Trophoblast cell (in vitro differentiated cells and primary cell): ENCODE results near the gene TK1.

Experiments
- DNase-seq, 2 donors: peaks; one replicate each; pipeline ENCODE4 v3.0.0-alpha.2; 2016
- H2AFZ ChIP-seq: 2 replicates; pipeline ENCODE4 v1.6.1; 2013; ENCODE audit warnings: low read length, moderate library complexity, mild to moderate bottlenecking; ENCODE audit not compliant: insufficient read depth, poor library complexity
- H2AK5ac ChIP-seq: 2 replicates; pipeline ENCODE4 v1.6.1; 2013; ENCODE audit warnings: mild to moderate bottlenecking, low read length
- H2BK120ac ChIP-seq: 2 replicates; pipeline ENCODE4 v1.6.1; 2013; ENCODE audit warnings: low read length, mild to moderate bottlenecking, moderate library complexity; ENCODE audit not compliant: insufficient read depth, poor library complexity
- H2BK12ac ChIP-seq: 2 replicates; pipeline ENCODE4 v1.6.1; 2013; ENCODE audit warnings: mild to moderate bottlenecking, low read length, moderate library complexity
- H2BK5ac ChIP-seq: 2 replicates; pipeline ENCODE4 v1.6.1; 2013; ENCODE audit warnings: low read length, low read depth, moderate library complexity, mild to moderate bottlenecking; ENCODE audit not compliant: poor library complexity
- H3K14ac ChIP-seq: 2 replicates; pipeline ENCODE4 v1.6.1; 2013; ENCODE audit warnings: mild to moderate bottlenecking, low read length
- H3K18ac ChIP-seq: 2 replicates; pipeline ENCODE4 v1.6.1; 2013; ENCODE audit warnings: mild to moderate bottlenecking, low read length
- H3K23ac ChIP-seq: 2 replicates; pipeline ENCODE4 v1.6.1; 2013; ENCODE audit warnings: low read length
- H3K27ac ChIP-seq: 2 replicates; pipeline ENCODE4 v1.5.1; 2013; ENCODE audit warnings: low read depth, mild to moderate bottlenecking, inconsistent platforms, low read length, moderate library complexity
- H3K27me3 ChIP-seq: 2 replicates; pipeline ENCODE4 v1.6.1; 2013; ENCODE audit warnings: inconsistent platforms, mild to moderate bottlenecking, low read length, moderate library complexity; ENCODE audit not compliant: insufficient read depth
- H3K36me3 ChIP-seq, 2 experiments: 1 replicate in 1 of 2; 2 replicates in 1 of 2; pipeline ENCODE4 v1.6.1; 2013; ENCODE audit warnings: low read length in 2 of 2, mild to moderate bottlenecking in 2 of 2, moderate library complexity in 1 of 2; ENCODE audit not compliant: insufficient read depth in 2 of 2, control insufficient read depth in 1 of 2
- H3K4ac ChIP-seq: 2 replicates; pipeline ENCODE4 v1.6.1; 2013; ENCODE audit warnings: low read depth, mild to moderate bottlenecking, low read length, moderate library complexity
- H3K4me1 ChIP-seq, 2 experiments: 1 replicate in 1 of 2; 2 replicates in 1 of 2; pipeline ENCODE4 v1.6.1; 2013; ENCODE audit warnings: low read length in 2 of 2, mild to moderate bottlenecking in 2 of 2, moderate library complexity in 1 of 2; ENCODE audit not compliant: insufficient read depth in 2 of 2, control insufficient read depth in 1 of 2
- H3K4me2 ChIP-seq: 2 replicates; pipeline ENCODE4 v1.6.1; 2013; ENCODE audit warnings: inconsistent platforms, mild to moderate bottlenecking, low read length, moderate library complexity
- H3K4me3 ChIP-seq: 2 replicates; pipeline ENCODE4 v1.5.1; 2013; ENCODE audit warnings: mild to moderate bottlenecking, low read depth, low read length, inconsistent platforms
- H3K79me1 ChIP-seq: one replicate; pipeline ENCODE4 v1.6.1; 2013; ENCODE audit warnings: low read length
- H3K79me2 ChIP-seq: 2 replicates; pipeline ENCODE4 v1.6.1; 2013; ENCODE audit warnings: low read length, mild to moderate bottlenecking; ENCODE audit not compliant: control insufficient read depth, insufficient read depth, poor library complexity
- H3K9ac ChIP-seq: 2 replicates; pipeline ENCODE4 v1.6.1; 2013; ENCODE audit warnings: mild to moderate bottlenecking, low read length
- H3K9me3 ChIP-seq: 2 replicates; pipeline ENCODE4 v1.6.1; 2013; ENCODE audit warnings: low read depth, mild to moderate bottlenecking, control low read depth, inconsistent platforms, low read length; ENCODE audit not compliant: insufficient read depth
- H4K12ac ChIP-seq: 2 replicates; pipeline ENCODE4 v1.6.1; 2013; ENCODE audit warnings: low read depth, mild to moderate bottlenecking, low read length, moderate library complexity
- H4K8ac ChIP-seq: 2 replicates; pipeline ENCODE4 v1.6.1; 2013; ENCODE audit warnings: low read depth, mild to moderate bottlenecking, low read length, moderate library complexity
- H4K91ac ChIP-seq: one replicate; pipeline ENCODE4 v1.6.1; 2013; ENCODE audit warnings: low read depth, mild to moderate bottlenecking, low read length, moderate library complexity
- WGBS: extraction: QIAGEN DNeasy Blood & Tissue Kit; methylation state at CpG from one replicate; pipeline ENCODE4 v1.1.7; 2013; ENCODE audit warnings: missing lambda C conversion rate; ENCODE audit not compliant: insufficient read length, insufficient coverage; ENCODE audit errors: extremely low coverage; 5-methylcytosine and 5-hydroxymethylcytosine counted together

Gene TK1

GRCh38 chr17:78233678-78234077 lies 46.8 kb upstream of the TK1 start:
- no peaks in the 10 kb centered on the region for H3K79me2 ChIP-seq
- no peak overlapping the region for H2BK12ac ChIP-seq
- H3K36me3 ChIP-seq = no peaks in the 10 kb centered on the region
- H3K27me3 ChIP-seq = peaks cover 23% of the 10 kb centered on the region
- H2AK5ac ChIP-seq = no peak overlapping the region
- no peak overlapping the region for H3K23ac ChIP-seq
- no peak overlapping the region for H2AFZ ChIP-seq
- no peak overlapping the region for H4K91ac ChIP-seq
- H3K4ac ChIP-seq = no peak overlapping the region
- H2BK5ac ChIP-seq = no peak overlapping the region
- H3K27ac ChIP-seq = no peak overlapping the region
- no CpG with 5 or more reads among the region's 10 CpGs for WGBS
- H3K18ac ChIP-seq = no peak overlapping the region
- DNase-seq = no peak
- peaks cover 2% of the 10 kb centered on the region for H3K9me3 ChIP-seq
- no peak overlapping the region for H2BK120ac ChIP-seq
- H4K12ac ChIP-seq = no peak overlapping the region
- H3K4me2 ChIP-seq = no peak overlapping the region
- no peak overlapping the region for H4K8ac ChIP-seq
- no peak overlapping the region for H3K4me3 ChIP-seq
- peaks cover 0 to 5% of the 10 kb centered on the region in 2 experiments for H3K4me1 ChIP-seq
- no peak overlapping the region for H3K9ac ChIP-seq
- no peak overlapping the region for H3K14ac ChIP-seq
- no peaks in the 10 kb centered on the region for H3K79me1 ChIP-seq

DNA sequence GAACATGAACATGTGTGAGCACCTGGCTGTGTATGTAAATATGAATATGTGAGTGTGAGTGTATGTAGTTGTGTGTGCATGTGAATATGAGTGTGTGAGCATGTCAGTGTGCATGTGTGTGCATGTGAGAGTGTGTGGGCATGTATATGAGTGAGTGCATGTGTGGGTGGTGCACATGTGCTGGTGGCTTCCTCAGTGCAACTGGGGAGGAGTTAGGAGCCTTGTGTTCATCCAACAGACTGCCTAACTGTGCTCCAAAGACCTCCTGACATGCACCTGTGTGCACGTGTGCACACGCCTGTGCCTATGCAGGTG lies 46.0 kb upstream of the TK1 start:
- no peaks in the 10 kb centered on the region for H3K79me2 ChIP-seq
- WGBS = no CpG with 5 or more reads among the region's 2 CpGs
- H3K4me3 ChIP-seq = no peak overlapping the region
- DNase-seq = no peak
- peaks cover 23% of the 10 kb centered on the region for H3K27me3 ChIP-seq
- H3K9ac ChIP-seq = no peak overlapping the region
- H3K4ac ChIP-seq = no peak overlapping the region
- no peak overlapping the region for H4K91ac ChIP-seq
- no peak overlapping the region for H3K23ac ChIP-seq
- H4K12ac ChIP-seq = no peak overlapping the region
- no peak overlapping the region for H3K4me2 ChIP-seq
- no peak overlapping the region for H2BK5ac ChIP-seq
- no peaks in the 10 kb centered on the region for H3K36me3 ChIP-seq
- no peak overlapping the region for H2BK120ac ChIP-seq
- H3K79me1 ChIP-seq = no peaks in the 10 kb centered on the region
- H3K9me3 ChIP-seq = peaks cover 2% of the 10 kb centered on the region
- H3K27ac ChIP-seq = no peak overlapping the region
- no peak overlapping the region for H2AFZ ChIP-seq
- no peak overlapping the region for H4K8ac ChIP-seq
- peaks cover 0 to 5% of the 10 kb centered on the region in 2 experiments for H3K4me1 ChIP-seq
- no peak overlapping the region for H3K18ac ChIP-seq
- no peak overlapping the region for H2AK5ac ChIP-seq
- no peak overlapping the region for H2BK12ac ChIP-seq
- no peak overlapping the region for H3K14ac ChIP-seq

DNA sequence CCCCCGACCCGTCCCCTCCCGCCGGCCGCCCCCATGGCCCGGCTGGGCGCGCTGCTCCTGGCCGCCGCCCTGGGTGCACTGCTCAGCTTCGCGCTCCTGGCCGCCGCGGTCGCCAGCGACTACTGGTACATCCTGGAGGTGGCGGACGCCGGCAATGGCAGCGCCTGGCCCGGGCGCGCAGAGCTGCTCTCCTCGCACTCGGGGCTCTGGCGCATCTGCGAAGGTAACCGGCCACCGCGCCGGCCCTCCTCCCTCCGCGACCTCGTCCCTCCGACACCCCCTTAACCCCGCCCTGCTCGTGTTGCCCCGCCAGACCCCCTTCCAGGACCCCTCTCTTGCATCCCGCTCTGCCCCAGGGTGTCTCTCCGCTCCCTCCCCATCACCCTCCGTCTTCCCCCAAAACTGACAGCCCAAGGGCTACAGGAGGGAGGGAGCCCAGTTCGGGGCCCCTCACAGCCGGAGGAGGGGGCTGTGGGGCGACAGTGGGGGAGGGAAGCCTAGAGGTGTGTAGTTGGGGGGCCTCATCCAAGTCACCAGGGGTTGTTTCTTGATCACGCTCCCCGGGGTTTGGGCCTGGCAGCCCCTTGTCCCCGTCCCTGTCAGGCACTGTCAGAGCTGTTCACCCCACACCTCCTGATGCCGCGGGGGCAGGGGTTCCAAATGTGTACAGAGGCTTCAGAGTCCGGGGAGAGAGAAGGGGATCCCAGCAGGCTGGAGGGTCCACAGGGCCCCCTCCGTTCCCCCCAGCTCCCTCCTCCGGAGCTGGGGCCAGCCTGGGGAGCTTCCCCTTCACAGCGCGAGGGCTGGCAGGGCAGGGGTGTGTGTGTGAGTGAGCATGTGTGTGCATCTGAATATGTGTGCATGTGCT lies 45.4 kb upstream of the TK1 start:
- Histone ChIP-seq H3K14ac (no peak overlapping the region), H3K9ac (no peak overlapping the region), H2BK5ac (no peak overlapping the region), H3K79me2 (no peaks in the 10 kb centered on the region), H3K4ac (no peak overlapping the region), H2AK5ac (no peak overlapping the region), H2BK120ac (no peak overlapping the region), H3K36me3 (no peaks in the 10 kb centered on the region), H3K18ac (no peak overlapping the region), H3K4me1 (peaks cover 0 to 5% of the 10 kb centered on the region in 2 experiments), H4K12ac (no peak overlapping the region), H4K8ac (no peak overlapping the region), H3K9me3 (peaks cover 2% of the 10 kb centered on the region), H3K4me3 (no peak overlapping the region), H3K23ac (no peak overlapping the region), H2BK12ac (no peak overlapping the region), H3K27me3 (peaks cover 23% of the 10 kb centered on the region), H4K91ac (no peak overlapping the region), H3K4me2 (peak overlapping the region; percentile 21), H3K79me1 (no peaks in the 10 kb centered on the region), H3K27ac (no peak overlapping the region), H2AFZ (no peak overlapping the region)
- no peak for DNase-seq
- WGBS = no CpG with 5 or more reads among the region's 55 CpGs

GRCh38 chr17:78230996-78231935 lies 44.4 kb upstream of the TK1 start, which contains the start of gene TMEM235:
Gene TMEM235 (plus strand): TSS chr17:78231631. CDS start chr17:78232024, 393 bp downstream.
- no CpG with 5 or more reads among the region's 52 CpGs for WGBS

More at GRCh38 chr17:78230996-78231935, 44.4 kb upstream of the TK1 start, which contains the start of gene TMEM235:
- H2AFZ ChIP-seq = no peak within 1 kb of the TSS
- no peak within 1 kb of the TSS for H2BK120ac ChIP-seq
- no peaks in the 10 kb centered on the region for H3K36me3 ChIP-seq
- peak within 1 kb of the TSS; percentile 49 for H3K4me2 ChIP-seq
- no peak within 1 kb of the TSS for H3K14ac ChIP-seq
- no peak within 1 kb of the TSS for H3K27ac ChIP-seq
- H3K23ac ChIP-seq = no peak within 1 kb of the TSS
- no peak within 1 kb of the TSS for H4K8ac ChIP-seq
- H3K79me1 ChIP-seq = no peaks in the 10 kb centered on the region
- no peak within 1 kb of the TSS for H3K9ac ChIP-seq
- H3K4ac ChIP-seq = no peak within 1 kb of the TSS
- peaks cover 0 to 5% of the 10 kb centered on the region in 2 experiments for H3K4me1 ChIP-seq
- DNase-seq = no peak
- H2AK5ac ChIP-seq = no peak within 1 kb of the TSS
- no peak within 1 kb of the TSS for H3K4me3 ChIP-seq
- H3K27me3 ChIP-seq = peaks cover 23% of the 10 kb centered on the region
- H3K18ac ChIP-seq = no peak within 1 kb of the TSS
- H2BK12ac ChIP-seq = no peak within 1 kb of the TSS
- H2BK5ac ChIP-seq = no peak within 1 kb of the TSS
- peaks cover 2% of the 10 kb centered on the region for H3K9me3 ChIP-seq
- H3K79me2 ChIP-seq = no peaks in the 10 kb centered on the region
- H4K12ac ChIP-seq = no peak within 1 kb of the TSS
- H4K91ac ChIP-seq = no peak within 1 kb of the TSS
